GM19468 (cell line): ENCODE results near the gene PPP1R14C.
"Not testable (repeated sequence)": the region's sequence is repeated elsewhere in the genome, so short reads cannot be mapped to it uniquely, and the experiment has no call there.

ENCODE experiments used
- ATAC-seq: cut with Tn5 transposase; IDR thresholded peaks from one replicate; pipeline ENCODE4 v1.9.1; 2021; ENCODE audit warnings: mild to moderate bottlenecking, moderate library complexity, moderate number of reproducible peaks; ENCODE audit not compliant: unreplicated experiment; ENCODE audit errors: extremely low read depth

Gene PPP1R14C

DNA sequence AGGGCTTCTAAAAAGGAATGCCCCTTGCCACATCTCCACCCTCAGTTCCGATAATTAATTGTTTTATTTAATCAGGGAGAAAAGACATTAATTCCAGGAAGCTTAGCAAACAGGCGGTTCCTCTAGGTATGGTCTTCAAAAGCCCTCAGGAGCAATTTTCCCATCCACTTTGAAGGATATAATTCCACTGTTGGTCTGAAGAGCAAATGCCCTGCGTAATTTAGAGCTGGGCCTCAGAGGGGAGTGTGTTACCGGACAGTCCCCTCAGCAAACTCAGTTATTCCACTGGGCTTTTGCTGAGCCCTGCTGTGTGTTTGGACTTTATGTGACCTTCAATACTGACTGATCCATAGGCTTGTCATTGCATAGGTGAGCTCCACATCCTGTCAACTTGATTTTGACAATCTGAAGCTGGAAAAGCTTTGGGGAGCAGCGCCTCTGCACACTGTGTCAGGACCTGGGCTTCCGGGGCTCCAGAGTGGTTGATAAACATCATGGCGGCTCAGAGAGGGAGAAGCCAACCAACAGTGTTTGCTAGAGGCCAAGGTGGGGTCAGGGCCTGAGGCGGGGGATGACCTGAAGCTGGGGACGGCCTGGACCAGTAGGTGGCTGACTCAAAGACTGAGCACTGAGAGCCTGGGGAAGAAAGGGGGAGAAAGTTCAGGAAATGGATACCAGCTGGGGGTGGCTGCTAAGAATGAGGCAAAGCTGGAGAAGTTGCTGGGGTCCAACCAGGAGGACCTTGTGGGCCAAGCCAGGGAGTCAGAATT lies 43.5 kb downstream of the PPP1R14C start:
- no peak for ATAC-seq

DNA sequence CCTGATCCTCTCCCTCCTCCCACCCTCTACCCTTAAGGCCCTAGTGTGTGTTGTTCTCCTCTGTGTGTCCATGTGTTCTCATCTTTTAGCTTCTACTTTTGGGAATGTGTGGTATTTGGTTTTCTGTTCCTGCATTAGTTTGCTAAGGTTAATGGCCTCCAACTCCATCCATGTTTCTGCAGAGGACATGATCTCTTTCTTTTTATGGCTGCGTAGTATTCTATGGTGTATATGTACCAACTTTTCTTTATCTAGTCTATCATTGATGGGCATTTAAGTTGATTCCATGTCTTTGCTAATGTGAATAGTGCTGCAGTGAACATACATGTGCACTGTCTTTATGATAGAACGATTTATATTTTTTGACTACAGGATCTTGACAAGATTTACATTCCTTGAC lies 44.6 kb downstream of the PPP1R14C start:
- ATAC-seq: not testable (repeated sequence)

- no peak for ATAC-seq
These were observed 46.3 kb downstream of the PPP1R14C start for GRCh38 chr6:150189122-150189521.

DNA sequence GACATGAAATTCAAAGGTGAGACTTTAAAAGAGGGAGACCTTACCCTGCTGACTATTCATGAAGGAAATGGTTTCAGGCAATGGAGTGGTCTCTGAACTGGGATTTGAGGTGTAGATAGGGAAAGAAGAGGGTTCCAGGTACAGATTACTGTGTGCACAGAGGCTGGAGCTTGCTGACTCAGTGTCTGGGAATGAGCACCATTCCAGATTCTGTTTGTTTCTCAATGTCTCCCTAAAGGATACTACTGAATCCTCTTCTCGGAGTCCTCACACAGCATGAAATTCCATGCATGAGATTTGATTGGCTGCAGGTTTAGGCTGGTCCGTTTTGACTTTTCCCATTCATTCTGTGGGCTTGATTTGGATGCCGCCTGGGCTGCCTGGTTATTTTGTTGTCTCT lies 49.0 kb downstream of the PPP1R14C start:
- no peak for ATAC-seq

DNA sequence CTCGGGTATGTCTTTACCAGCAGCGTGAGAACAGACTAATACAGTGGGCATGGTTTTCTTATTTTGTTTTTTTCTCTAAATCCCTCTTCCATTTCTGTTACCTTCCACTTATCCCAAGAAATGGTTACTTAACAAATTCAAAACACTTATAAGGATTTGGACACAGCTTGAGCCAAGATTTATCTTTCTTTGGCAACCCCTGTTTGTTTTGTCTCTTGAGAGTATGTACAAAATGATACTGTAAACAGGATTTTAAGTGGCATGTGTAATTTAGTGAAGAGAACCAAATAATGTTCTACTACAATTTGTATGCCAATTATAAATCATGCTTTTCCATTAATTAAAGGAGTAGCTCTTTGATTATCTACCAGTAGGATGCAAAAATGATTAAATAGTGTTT lies 51.4 kb downstream of the PPP1R14C start:
- no peak for ATAC-seq

DNA sequence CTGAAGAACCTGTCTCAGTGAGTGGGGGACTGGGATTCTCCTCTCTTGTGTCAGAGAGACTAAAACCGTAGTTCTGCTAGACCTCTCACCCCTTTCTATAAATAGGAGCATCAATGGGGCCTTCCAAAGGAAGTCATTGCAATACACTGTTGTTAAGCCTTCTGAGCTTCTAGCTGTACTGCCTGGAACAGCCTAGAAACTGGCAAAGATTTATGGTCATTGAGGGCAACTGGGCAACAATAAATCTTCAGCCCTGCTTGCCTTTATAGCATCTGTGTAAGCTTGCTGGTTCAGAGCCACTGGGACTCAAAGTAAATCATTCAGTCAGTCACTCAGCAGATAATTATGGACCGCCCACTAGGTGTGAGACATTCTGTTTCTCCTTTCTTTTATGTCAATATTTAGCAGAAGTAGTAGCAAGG lies 53.2 kb downstream of the PPP1R14C start:
- ATAC-seq: no peak

- no peak for ATAC-seq
These were observed 54.3 kb downstream of the PPP1R14C start for GRCh38 chr6:150196942-150197745.

GRCh38 chr6:150198532-150198931 lies 55.7 kb downstream of the PPP1R14C start:
- no peak for ATAC-seq

DNA sequence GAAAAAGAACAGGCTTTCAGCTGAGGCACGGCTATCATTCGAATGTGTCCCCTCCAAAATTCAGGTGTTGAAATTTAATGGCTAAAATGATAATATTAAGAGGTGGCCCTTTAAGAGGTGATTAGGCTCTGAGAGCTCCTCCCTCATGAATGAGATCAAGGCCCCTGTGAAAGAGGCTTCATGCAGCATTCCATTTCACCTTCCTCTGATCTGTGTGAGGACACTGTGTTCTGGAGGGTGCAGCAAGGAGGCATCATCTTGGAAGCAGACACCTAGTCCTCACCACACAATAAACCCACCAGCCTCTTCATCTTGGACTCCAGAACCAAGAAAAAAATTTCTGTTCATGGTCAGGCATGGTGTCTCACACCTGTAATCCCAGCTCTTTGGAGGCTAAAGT lies 56.4 kb downstream of the PPP1R14C start:
- ATAC-seq: no peak

GRCh38 chr6:150200428-150201100 lies 57.7 kb downstream of the PPP1R14C start:
- ATAC-seq: no peak

DNA sequence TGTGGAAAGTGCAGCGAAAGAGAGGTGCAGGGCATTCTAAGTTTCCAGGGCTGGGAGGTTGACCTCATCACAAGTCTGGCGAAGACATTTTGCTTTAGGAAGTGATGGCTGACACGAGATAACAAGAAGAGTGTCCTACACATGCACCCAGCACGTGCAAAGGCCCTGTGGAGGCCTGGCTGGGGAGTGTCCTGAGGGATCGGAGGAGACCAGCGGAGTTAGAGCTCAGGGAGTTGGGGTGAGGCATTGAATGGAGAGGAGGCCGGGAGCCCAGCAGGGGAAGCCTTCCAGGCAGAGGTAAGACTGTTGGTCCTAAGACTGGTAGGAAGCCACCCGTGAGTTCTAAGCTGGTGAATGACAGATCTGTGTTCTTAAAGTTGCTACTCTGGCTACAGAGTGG lies 58.4 kb downstream of the PPP1R14C start:
- no peak for ATAC-seq

GRCh38 chr6:150201772-150202329 lies 59.0 kb downstream of the PPP1R14C start:
- ATAC-seq: no peak

GRCh38 chr6:150202404-150202803 lies 59.6 kb downstream of the PPP1R14C start:
- ATAC-seq: no peak

GRCh38 chr6:150202934-150203333 lies 60.1 kb downstream of the PPP1R14C start:
- ATAC-seq: no peak

GRCh38 chr6:150203378-150203777 lies 60.5 kb downstream of the PPP1R14C start:
- no peak for ATAC-seq

DNA sequence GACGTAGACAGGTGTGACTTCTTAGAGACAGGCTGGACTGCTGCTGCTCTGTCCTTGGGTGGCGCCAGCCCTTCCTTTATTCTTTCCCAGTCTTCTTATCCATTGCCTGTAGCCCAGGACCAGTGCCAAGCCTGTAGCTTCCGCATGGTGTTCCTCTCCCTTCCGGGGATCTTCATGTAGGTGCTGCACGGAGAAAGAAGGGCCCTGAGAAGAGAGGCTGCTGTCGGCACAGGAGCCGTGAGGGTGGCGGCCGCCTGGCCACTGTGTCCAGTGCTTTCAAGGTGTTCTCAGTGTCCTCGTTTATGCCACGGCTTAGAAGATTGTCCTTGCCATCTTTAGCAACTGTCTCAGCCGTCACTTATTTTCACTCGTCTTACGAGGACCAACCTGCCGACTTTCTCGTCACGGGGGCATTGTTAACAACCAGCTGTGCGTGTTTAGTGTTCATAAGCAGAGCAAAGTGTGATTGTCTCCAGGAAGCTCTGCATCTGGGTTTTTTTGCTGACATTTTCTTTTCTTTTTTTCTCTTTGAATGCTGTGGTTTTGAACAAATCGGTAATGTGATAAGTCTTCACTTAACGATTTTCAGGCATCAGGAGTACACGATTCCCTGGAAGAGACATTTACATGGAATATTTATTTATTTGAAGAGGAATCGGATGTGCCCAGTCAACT lies 61.2 kb downstream of the PPP1R14C start:
- ATAC-seq: no peak

- no peak for ATAC-seq
These were observed 62.0 kb downstream of the PPP1R14C start for GRCh38 chr6:150204705-150205472.

- ATAC-seq: no peak
These were observed 65.2 kb downstream of the PPP1R14C start for GRCh38 chr6:150207931-150208570.
